Fibroblast of lung (primary cell): Measurements from ENCODE around the gene FAM193B. TPM values are rescaled to one million over a fixed set of nuclear protein-coding genes. Genes with fewer than 3 reads are reported as not detected.

Experiments
- DNase-seq, 2 donors: peaks; one replicate each; pipeline versions ENCODE4 v3.0.0 to v3.0.0-alpha.2; 2010; ENCODE audit warnings: low read depth in 2 of 2
- H2AFZ ChIP-seq: 2 replicates; pipeline ENCODE4 v1.5.1; 2012; ENCODE audit warnings: low read length, control low read depth, inconsistent platforms
- H3K27ac ChIP-seq: 2 replicates; pipeline ENCODE4 v1.5.1; 2011; ENCODE audit warnings: low read length, control low read depth; ENCODE audit not compliant: insufficient read depth
- H3K27me3 ChIP-seq: 2 replicates; pipeline ENCODE4 v1.5.1; 2011; ENCODE audit warnings: mild to moderate bottlenecking, low read length; ENCODE audit not compliant: control insufficient read depth, insufficient read depth
- H3K36me3 ChIP-seq: 2 replicates; pipeline ENCODE4 v1.5.1; 2011; ENCODE audit warnings: low read length; ENCODE audit not compliant: control insufficient read depth, insufficient read depth
- H3K4me1 ChIP-seq: 2 replicates; pipeline ENCODE4 v1.5.1; 2011; ENCODE audit warnings: low read length; ENCODE audit not compliant: control insufficient read depth, insufficient read depth; ENCODE audit errors: extremely low read depth
- H3K4me2 ChIP-seq: 2 replicates; pipeline ENCODE4 v1.5.1; 2011; ENCODE audit warnings: low read length, control low read depth; ENCODE audit not compliant: insufficient read depth; ENCODE audit errors: extremely low read depth
- H3K4me3 ChIP-seq, 4 experiments: fragments of 200-600 bp in 1 of 4; sonication (generic) in 1 of 4; replicated peaks in 1 of 4; 2 replicates each; pipeline ENCODE4 v1.5.1; 2011 to 2016; ENCODE audit warnings: low read length in 4 of 4, low read depth in 3 of 4, mild to moderate bottlenecking in 3 of 4, control low read depth in 2 of 4, inconsistent platforms in 1 of 4, mixed read lengths in 1 of 4; ENCODE audit not compliant: insufficient read depth in 1 of 4; ENCODE audit errors: control extremely low read depth in 1 of 4
- H3K79me2 ChIP-seq: 2 replicates; pipeline ENCODE4 v1.5.1; 2012; ENCODE audit warnings: mild to moderate bottlenecking, low read length, inconsistent platforms; ENCODE audit not compliant: control insufficient read depth, insufficient read depth
- H3K9ac ChIP-seq: 2 replicates; pipeline ENCODE4 v1.5.1; 2011; ENCODE audit warnings: mild to moderate bottlenecking, low read length, control low read depth; ENCODE audit not compliant: insufficient read depth
- H3K9me3 ChIP-seq: 2 replicates; pipeline ENCODE4 v1.5.1; 2012; ENCODE audit warnings: low read depth, low read length; ENCODE audit not compliant: control insufficient read depth, insufficient read depth
- H4K20me1 ChIP-seq: 2 replicates; pipeline ENCODE4 v1.5.1; 2011; ENCODE audit warnings: low read length; ENCODE audit not compliant: control insufficient read depth, insufficient read depth; ENCODE audit errors: extremely low read depth
- EZH2 ChIP-seq: IDR thresholded peaks from 2 replicates; pipeline ENCODE4 v1.5.1; 2012; ENCODE audit warnings: low read length, control low read depth, mild to moderate bottlenecking; ENCODE audit errors: missing control alignments
- polyA plus RNA-seq, 2 donors: library from polyadenylated mRNA; depleted of rRNA in 1 of 2; stranded (reverse) in 1 of 2; unstranded in 1 of 2; fragments of >200 nt; gene quantifications; 2 replicates each; pipeline ENCODE4 v1.2.1, GENCODE V29; 2011 to 2012; ENCODE audit warnings: missing spikeins in 1 of 2
- total RNA-seq: library from RNA; depleted of rRNA; stranded (reverse); fragments of >200 nt; gene quantifications from 2 replicates; pipeline ENCODE4 v1.2.1, GENCODE V29; 2014
- TF ChIP-seq, protein P1 (sequence below), 2 donors: IDR thresholded peaks in 1 of 2; conservative IDR thresholded peaks in 1 of 2; 1 replicate in 1 of 2; 2 replicates in 1 of 2; pipeline ENCODE4 v1.5.1; 2011 to 2012; ENCODE audit warnings: low read length in 2 of 2, control low read depth in 1 of 2, inconsistent platforms in 1 of 2, low read depth in 1 of 2, mild to moderate bottlenecking in 1 of 2

The FAM193B gene
- total and polyA plus RNA-seq, 2 donors (not counting 1 experiment from before 2014, with no cell fraction given): 27.9 to 28.4 TPM

DNA sequence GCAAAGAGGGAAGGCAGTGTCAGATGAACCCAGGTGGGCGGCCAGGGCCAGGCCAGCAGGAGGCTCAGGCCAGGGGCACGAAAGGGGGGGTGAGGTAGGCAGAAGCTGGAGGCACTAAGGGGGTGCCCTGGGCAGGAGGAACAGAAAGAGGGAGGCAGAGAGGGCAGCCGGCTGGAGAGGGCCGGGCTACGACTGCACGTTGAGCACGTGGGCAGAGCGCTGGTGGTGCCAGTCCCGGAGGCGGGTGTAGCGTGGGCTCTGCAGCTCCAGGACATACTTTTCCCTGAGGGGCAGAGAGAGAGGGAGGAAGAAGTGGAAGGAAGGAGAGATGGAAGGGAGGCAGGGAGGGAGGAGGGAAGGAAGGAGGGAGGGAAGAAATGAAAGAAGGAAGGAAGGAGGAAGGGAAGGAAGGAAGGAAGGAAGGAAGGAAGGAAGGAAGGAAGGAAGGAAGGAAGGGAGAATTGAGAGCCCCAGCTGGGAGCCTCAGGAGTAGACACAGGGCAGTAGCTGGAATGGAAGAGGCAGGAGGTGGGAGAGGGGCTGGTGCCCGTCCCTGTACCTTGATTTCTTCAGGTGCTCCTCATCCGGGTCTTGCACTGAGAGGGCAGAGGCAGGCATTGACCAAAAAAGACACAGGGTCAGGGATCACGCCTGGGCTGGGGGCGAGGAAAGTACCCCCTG, 63.9 kb downstream of the FAM193B start:
- Histone ChIP-seq H3K9me3 (no peaks in the 10 kb centered on the region), H3K4me3 (no peak overlapping the region), H4K20me1 (no peaks in the 10 kb centered on the region), H2AFZ (no peak overlapping the region), H3K36me3 (peaks cover 67% of the 10 kb centered on the region), H3K27ac (no peak overlapping the region), H3K27me3 (no peaks in the 10 kb centered on the region), H3K4me2 (no peak overlapping the region), H3K79me2 (peaks cover 42% of the 10 kb centered on the region), H3K9ac (no peak overlapping the region), H3K4me1 (peaks cover 25% of the 10 kb centered on the region)
- no peak for DNase-seq
- TF ChIP-seq, protein P1, sequence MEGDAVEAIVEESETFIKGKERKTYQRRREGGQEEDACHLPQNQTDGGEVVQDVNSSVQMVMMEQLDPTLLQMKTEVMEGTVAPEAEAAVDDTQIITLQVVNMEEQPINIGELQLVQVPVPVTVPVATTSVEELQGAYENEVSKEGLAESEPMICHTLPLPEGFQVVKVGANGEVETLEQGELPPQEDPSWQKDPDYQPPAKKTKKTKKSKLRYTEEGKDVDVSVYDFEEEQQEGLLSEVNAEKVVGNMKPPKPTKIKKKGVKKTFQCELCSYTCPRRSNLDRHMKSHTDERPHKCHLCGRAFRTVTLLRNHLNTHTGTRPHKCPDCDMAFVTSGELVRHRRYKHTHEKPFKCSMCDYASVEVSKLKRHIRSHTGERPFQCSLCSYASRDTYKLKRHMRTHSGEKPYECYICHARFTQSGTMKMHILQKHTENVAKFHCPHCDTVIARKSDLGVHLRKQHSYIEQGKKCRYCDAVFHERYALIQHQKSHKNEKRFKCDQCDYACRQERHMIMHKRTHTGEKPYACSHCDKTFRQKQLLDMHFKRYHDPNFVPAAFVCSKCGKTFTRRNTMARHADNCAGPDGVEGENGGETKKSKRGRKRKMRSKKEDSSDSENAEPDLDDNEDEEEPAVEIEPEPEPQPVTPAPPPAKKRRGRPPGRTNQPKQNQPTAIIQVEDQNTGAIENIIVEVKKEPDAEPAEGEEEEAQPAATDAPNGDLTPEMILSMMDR (conservative IDR thresholded peaks at IDR 0.05 in 1 of 2, IDR thresholded peaks at IDR 0.05 in 1 of 2; ENCODE audit: low read depth in 1 of 2, low read length in 2 of 2): no peak
- TF ChIP-seq EZH2: no peak

DNA sequence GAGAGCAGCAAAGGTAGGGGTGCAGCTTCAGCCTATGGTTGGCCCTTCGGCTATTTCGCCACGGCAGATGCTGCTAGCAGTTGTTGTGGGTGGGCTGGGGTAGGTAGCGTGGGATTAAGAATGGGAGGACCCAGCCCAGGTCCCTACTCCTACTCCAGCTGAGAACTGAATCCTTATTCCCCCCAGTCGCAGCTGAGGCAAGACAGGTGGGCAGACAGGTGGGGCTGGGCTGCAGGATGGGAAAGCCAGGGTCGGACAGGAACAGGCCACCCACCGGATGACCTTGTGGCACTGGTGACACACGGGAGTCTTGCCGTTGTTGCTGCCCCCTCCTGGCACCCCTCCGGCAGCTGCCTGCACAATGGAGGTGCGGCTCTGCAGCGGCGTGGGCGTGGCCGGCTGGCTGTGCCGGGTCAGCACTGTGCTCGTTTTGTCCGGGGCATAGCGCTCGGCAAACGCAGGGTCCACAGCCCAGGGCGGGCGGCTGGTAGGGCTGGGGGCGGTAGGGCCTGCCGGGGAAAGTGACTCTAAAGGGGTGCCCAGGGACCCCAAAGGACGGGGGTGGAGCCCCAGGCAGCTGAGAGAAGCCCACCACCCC, 65.1 kb downstream of the FAM193B start:
- no peak overlapping the region for H3K9ac ChIP-seq

DNA sequence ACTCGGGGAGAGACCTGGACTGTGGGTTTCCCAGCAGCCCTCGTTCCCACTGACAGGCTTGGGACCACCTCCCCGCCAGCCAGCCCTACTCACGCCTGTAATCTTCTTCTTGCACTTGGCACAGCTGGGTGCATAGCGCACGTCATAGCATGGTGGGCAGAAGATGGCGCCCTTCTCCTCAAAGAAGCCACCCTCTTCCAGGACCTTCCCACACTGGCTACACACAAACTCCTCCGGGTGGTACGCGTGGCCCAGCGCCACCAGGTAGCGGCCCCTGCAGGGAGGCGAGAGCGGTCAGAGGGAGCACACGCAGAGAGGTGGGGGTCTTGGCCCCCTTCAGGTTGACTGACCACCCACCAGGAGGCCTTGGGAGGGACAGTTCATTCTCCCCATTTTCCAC, 66.4 kb downstream of the FAM193B start:
- Histone ChIP-seq H3K4me2 (no peak overlapping the region), H4K20me1 (no peaks in the 10 kb centered on the region), H3K9ac (no peak overlapping the region), H2AFZ (no peak overlapping the region), H3K27me3 (no peaks in the 10 kb centered on the region), H3K36me3 (peaks cover 73% of the 10 kb centered on the region), H3K4me3 (no peak overlapping the region), H3K9me3 (no peaks in the 10 kb centered on the region), H3K27ac (no peak overlapping the region), H3K4me1 (peaks cover 6% of the 10 kb centered on the region), H3K79me2 (peaks cover 29% of the 10 kb centered on the region)
- TF ChIP-seq, protein P1 (conservative IDR thresholded peaks at IDR 0.05 in 1 of 2, IDR thresholded peaks at IDR 0.05 in 1 of 2; ENCODE audit: low read depth in 1 of 2, low read length in 2 of 2): no peak
- TF ChIP-seq EZH2: no peak
- no peak for DNase-seq

More for the DNA sequence above, 65.1 kb downstream of the FAM193B start:
- Histone ChIP-seq H4K20me1 (no peaks in the 10 kb centered on the region), H3K27ac (no peak overlapping the region), H3K9me3 (no peaks in the 10 kb centered on the region), H3K79me2 (peaks cover 41% of the 10 kb centered on the region), H3K27me3 (no peaks in the 10 kb centered on the region), H3K4me3 (no peak overlapping the region), H3K4me2 (no peak overlapping the region), H3K36me3 (peaks cover 74% of the 10 kb centered on the region), H3K4me1 (peaks cover 17% of the 10 kb centered on the region), H2AFZ (no peak overlapping the region)
- no peak for TF ChIP-seq EZH2
- TF ChIP-seq, protein P1 (conservative IDR thresholded peaks at IDR 0.05 in 1 of 2, IDR thresholded peaks at IDR 0.05 in 1 of 2; ENCODE audit: low read depth in 1 of 2, low read length in 2 of 2): no peak
- DNase-seq: no peak
